KG1 (cell line): ENCODE data around the gene CHIA.
"Not testable (repeated sequence)": the region's sequence is repeated elsewhere in the genome, so short reads cannot be mapped to it uniquely, and the experiment has no call there.

Experiments used
- DNase-seq: peaks from one replicate; lab custom pipeline; 2025; lab: John Stamatoyannopoulos, UW

Gene CHIA

GRCh38 chr1:111285879-111286278 lies 4.8 kb upstream of the CHIA start:
- no peak for DNase-seq

DNA sequence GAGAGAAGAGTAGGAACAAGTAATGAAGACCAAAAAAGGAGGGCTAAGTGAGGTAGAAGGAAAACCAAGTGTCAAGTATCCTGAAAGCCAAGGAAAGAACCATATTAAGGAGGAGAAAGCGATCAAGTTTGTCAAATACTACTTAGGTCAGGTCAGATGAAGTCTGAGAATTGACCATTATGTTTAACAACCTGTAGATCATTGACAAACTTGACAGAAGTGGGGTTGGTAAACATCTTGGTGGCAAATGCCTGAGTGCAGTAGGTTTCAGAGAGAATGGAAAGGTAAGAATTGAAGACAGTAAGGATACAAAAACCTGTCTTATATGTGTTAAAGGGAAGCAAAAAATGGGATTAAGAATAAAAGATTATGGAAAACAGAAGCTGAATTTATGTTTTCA lies 3.7 kb upstream of the CHIA start:
- DNase-seq = no peak

DNA sequence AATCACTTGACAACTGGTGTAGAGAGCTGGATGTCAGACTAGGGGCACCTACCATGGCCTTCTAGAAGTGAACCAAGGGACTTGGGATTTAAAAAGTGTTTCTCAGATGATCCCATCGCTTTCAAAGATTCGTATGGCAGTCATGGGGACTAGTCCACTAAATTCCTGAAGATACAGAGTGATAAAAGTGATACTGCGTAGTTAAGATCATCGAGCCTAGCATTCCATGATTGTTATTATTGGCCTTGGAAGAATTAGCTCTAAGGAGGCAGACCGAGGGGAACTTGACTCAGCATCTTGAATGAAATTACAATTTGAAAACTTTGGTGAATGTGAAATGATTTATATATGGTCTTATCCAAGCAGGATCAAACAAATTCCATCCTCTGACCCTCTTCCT lies 1.3 kb upstream of the CHIA start:
- DNase-seq = no peak

DNA sequence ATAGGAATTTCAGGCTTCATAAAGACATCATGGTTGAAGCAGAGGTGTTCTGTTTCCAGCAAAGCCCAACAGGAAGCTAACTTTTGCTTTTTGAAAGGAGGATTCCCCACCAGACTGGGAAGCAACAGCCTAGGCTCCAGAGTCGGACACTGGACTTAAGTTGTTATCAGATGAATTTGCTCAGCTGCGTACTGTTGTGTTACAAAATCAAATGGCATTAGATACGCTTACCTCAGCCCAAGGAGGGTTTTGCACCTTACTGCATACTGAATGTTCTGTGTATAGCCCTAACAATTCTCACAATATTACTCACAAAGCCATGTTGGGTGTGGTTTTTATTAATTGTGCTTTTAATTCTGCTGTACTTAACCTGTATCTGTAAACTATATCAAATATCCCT lies 547 bp upstream of the CHIA start:
- no peak for DNase-seq

DNA sequence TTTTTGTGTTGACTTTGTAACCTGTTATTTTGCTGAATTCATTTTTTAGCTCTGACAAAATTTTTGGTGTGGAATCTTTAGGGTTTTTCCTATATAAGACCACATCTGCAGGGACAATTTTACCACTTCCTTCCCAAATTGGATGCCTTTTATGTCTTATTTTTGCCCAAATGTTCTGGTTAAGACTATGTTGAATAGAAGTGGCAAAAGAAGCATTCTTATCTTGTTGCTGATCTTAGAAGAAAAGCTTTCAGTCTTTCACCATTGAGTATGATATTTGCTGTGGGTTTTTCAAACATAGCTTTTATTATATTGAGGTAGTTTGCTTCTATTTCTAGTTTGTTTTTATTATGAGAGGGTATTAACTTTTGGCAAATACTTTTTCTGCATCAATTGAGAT lies 3.7 kb downstream of the CHIA start:
- no peak for DNase-seq

DNA sequence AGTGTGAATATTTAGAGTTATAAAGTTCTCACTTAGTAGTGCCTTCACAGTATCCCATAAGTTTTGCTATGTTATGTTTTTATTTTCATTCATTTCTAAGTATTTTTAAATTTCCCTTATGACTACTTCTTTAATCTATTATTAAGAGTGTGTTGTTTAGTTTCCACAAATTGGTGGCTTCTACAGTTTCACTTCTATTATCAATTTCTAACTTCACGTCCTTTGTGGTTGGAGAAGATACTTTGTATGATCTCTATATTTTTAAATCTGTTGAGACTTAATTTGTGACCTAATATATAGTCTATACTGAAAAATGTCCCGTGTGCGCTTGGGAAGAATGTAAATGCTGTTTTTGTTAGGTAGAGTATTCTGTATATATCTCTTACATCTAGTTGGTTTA lies 11.7 kb downstream of the CHIA start:
- no peak for DNase-seq

DNA sequence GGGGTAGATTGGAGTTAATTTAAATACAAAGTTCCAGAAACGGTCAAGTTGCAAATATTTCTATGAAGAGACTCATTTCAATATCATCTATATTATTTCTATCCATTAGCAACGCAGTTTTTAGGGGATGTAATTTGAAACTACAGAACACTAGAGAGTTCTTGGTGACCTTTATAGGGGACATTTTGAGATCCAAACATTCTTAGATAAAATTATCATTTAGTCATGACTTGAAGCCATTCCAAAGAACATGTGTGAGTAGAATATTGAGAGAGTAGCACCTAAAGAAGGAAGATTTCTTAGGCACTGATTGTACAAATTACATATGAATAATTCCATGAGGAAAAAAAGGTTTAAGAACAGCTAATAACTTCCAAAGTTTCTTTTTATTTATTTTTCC lies 19.0 kb downstream of the CHIA start:
- DNase-seq = no peak

DNA sequence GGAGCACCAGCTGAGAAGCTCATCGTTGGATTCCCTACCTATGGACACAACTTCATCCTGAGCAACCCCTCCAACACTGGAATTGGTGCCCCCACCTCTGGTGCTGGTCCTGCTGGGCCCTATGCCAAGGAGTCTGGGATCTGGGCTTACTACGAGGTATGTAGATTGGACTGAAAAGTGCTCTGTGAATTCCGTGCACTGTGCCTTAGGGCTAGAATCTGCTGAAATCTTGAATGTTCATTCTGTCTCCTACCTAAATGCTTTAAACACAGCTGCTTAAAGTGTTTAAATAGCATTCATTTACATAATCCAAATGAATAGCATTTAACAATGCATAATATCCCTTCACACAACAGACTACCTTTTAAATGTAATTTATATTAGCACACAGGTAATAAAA lies 27.9 kb downstream of the CHIA start:
- DNase-seq = no peak

GRCh38 chr1:111320066-111320879 lies 29.6 kb downstream of the CHIA start:
- no peak for DNase-seq

- no peak for DNase-seq
Measured at GRCh38 chr1:111323231-111323630, 32.6 kb downstream of the CHIA start.

- DNase-seq = no peak
Measured at GRCh38 chr1:111332190-111332589, 41.5 kb downstream of the CHIA start.

DNA sequence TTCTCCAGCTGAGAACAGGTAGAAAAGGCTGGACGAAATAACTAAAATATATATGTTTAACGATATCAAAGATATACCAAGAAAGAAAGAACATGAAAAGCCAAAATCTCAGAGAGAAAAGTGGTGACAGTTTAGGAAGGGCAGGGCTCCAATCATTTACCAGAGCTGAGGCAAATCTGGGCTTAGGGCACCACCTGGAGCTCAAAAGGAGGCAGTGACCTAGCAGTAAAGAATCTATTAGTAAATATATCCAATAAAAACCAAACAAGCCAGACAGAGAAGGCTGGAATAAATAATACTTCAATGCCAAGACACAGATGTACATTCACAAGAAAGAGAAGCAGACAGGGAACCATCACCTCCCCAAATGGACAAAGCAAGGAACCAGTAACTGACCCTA lies 43.5 kb downstream of the CHIA start:
- DNase-seq = no peak

- DNase-seq = not testable (repeated sequence)
Measured at GRCh38 chr1:111335214-111335877, 44.7 kb downstream of the CHIA start.

DNA sequence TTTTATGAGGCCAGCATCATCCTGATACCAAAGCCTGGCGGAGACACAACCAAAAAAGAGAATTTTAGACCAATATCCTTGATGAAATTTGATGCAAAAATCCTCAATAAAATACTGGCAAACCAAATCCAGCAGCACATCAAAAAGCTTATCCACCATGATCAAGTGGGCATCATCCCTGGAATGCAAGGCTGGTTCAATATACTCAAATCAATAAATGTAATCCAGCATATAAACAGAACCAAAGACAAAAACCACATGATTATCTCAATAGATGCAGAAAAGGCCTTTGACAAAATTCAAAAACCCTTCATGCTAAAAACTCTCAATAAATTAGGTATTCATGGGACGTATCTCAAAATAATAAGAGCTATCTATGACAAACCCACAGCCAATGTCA lies 48.2 kb downstream of the CHIA start:
- not testable (repeated sequence) for DNase-seq

- no peak for DNase-seq
Measured at GRCh38 chr1:111346089-111346885, 55.6 kb downstream of the CHIA start.

- DNase-seq = no peak
Measured at GRCh38 chr1:111347026-111347425, 56.4 kb downstream of the CHIA start.

- DNase-seq = no peak
Measured at GRCh38 chr1:111351700-111352099, 61.0 kb downstream of the CHIA start.

DNA sequence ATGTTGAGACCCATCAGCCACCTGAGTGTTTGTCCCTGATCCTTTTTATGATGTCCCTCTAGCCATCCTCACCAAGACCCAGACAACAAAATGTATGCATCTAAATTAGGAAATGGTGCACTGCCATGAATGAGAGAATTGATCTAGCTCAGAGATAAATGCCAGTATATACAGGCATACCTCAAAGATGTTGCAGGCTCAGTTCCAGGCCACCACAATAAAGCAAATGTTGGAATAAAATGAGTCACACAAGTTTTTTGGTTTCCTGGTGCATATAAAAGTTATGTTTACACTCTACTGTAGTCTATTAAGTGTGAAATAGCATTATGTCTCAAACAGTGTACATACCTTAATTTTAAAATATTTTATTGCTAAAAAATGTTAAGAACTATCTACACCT lies 63.9 kb downstream of the CHIA start:
- DNase-seq = no peak

DNA sequence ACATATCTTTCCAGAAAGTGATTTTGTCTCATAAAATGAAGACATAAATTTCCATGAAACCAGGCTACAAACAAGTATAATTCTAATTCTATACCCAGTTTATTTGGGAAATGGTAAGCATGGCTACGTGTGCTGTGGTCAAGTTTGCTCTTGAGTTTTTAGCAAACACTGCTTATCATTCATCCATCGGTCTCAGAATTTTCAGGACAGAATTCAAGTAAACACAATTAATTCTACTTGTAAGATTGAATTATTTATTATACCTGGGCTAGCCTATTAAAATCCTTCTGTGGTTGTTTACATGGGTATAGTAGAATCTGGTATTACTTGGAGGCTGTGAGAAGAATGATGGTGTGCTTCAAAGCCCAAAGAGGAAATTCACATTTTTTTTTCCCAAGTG lies 68.3 kb downstream of the CHIA start:
- no peak for DNase-seq

- no peak for DNase-seq
Measured at GRCh38 chr1:111359376-111359775, 68.7 kb downstream of the CHIA start.

- DNase-seq = not testable (repeated sequence)
Measured at GRCh38 chr1:111360257-111360656, 69.6 kb downstream of the CHIA start.

DNA sequence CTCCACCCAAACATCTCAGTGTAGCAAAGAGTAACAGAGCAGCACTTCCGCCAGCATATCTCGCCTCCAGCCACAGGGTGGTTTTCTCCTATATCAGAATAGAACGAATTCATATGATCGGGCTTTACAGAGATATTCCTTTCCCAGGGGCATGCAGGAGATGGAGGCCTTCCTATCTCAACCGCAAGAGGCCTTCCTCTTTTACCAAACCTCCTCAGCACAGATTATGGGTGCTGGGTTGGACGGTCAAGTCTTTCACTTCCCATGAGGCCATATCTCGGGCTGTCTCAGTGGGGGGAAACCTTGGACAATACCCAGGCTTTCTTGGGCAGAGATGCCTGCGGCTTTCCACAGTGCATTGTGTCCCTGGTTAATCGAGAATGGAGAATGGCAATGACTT lies 71.1 kb downstream of the CHIA start:
- DNase-seq = no peak

- no peak for DNase-seq
Measured at GRCh38 chr1:111364690-111365089, 74.0 kb downstream of the CHIA start.
